GM20431 (cell line): Measurements from ENCODE around the gene PID1.
"Not testable (repeated sequence)": the region's sequence is repeated elsewhere in the genome, so short reads cannot be mapped to it uniquely, and the experiment has no call there.

ENCODE experiments used
- in situ Hi-C: fragments of 300-500 bp; cut with MseI, MboI; formaldehyde crosslinking; loops from one replicate; pipeline ENCODE4 v1.15.0; 2020; ENCODE audit warnings: low sequenced_read_pairs; ENCODE audit not compliant: unreplicated experiment

PID1 gene

GRCh38 chr2:229088517-229088913 is 182.6 kb downstream of the PID1 start:
- in situ Hi-C loops = no loop called here

- in situ Hi-C loops = no loop called here
Observed at GRCh38 chr2:229087843-229088516, 183.1 kb downstream of the PID1 start.

GRCh38 chr2:229087267-229087666 is 183.8 kb downstream of the PID1 start:
- in situ Hi-C loops = no loop called here

- in situ Hi-C loops = no loop called here
Observed at GRCh38 chr2:229085439-229085838, 185.6 kb downstream of the PID1 start.

- in situ Hi-C loops = no loop called here
Observed at GRCh38 chr2:229084447-229084846, 186.6 kb downstream of the PID1 start.

GRCh38 chr2:229083606-229084340 is 187.3 kb downstream of the PID1 start:
- in situ Hi-C loops = no loop called here

- in situ Hi-C loops = no loop called here
Observed at GRCh38 chr2:229081411-229081810, 189.7 kb downstream of the PID1 start.

- in situ Hi-C loops = no loop called here
Observed at GRCh38 chr2:229080172-229080571, 190.9 kb downstream of the PID1 start.

- in situ Hi-C loops = not testable (repeated sequence)
Observed at GRCh38 chr2:229076886-229077285, 194.2 kb downstream of the PID1 start.

- in situ Hi-C loops = no loop called here
Observed at GRCh38 chr2:229073935-229074334, 197.2 kb downstream of the PID1 start.

- in situ Hi-C loops = no loop called here
Observed at GRCh38 chr2:229071292-229071976, 199.7 kb downstream of the PID1 start.

GRCh38 chr2:229066121-229066715 is 204.9 kb downstream of the PID1 start:
- in situ Hi-C loops = no loop called here

GRCh38 chr2:229064749-229065148 is 206.3 kb downstream of the PID1 start:
- in situ Hi-C loops = no loop called here

- in situ Hi-C loops = no loop called here
Observed at GRCh38 chr2:229060147-229060546, 210.9 kb downstream of the PID1 start.

GRCh38 chr2:229059331-229060033 is 211.6 kb downstream of the PID1 start:
- in situ Hi-C loops = no loop called here

- in situ Hi-C loops = no loop called here
Observed at GRCh38 chr2:229057976-229058553, 213.0 kb downstream of the PID1 start.

- in situ Hi-C loops = no loop called here
Observed at GRCh38 chr2:229054311-229054710, 216.8 kb downstream of the PID1 start.

GRCh38 chr2:229051798-229052197 is 219.3 kb downstream of the PID1 start:
- in situ Hi-C loops = no loop called here

- in situ Hi-C loops = no loop called here
Observed at GRCh38 chr2:229050133-229050532, 221.0 kb downstream of the PID1 start.

- in situ Hi-C loops = no loop called here
Observed at GRCh38 chr2:229048134-229048533, 223.0 kb downstream of the PID1 start.
